Left ventricle myocardium superior (tissue), 1 donor: ENCODE results near the gene OR14K1. TPM values are rescaled to one million over a fixed set of nuclear protein-coding genes. Genes with fewer than 3 reads are reported as not detected.
"Not testable (repeated sequence)": the region's sequence is repeated elsewhere in the genome, so short reads cannot be mapped to it uniquely, and the experiment has no call there.

Experiments used
- ATAC-seq: fragments of 200-7000 bp; cut with Tn5 transposase; one replicate; pipeline ENCODE4 v1.9.1; 2020; ENCODE audit warnings: mild to moderate bottlenecking, moderate library complexity
- DNase-seq: peaks from one replicate; pipeline ENCODE4 v3.0.0-alpha.2; 2020
- intact Hi-C: fragments of 100-400 bp; cut with micrococcal nuclease; formaldehyde crosslinking; loops from one replicate; pipeline ENCODE4 v1.11.0; 2022
- long read RNA-seq: library from polyadenylated mRNA; unstranded; transcript quantifications from one replicate; pipeline ENCODE4 v2.0.0, GENCODE V29; 2021
- total RNA-seq: library from RNA; stranded (reverse); fragmentation: NEBNext Ultra II Directional; extraction: Animal tissue kit (Norgen Biotek cat#: 25700); gene quantifications from one replicate; pipeline ENCODE4 v1.2.1, GENCODE V29; 2021
- donor health status: DM: no; HTN: yes; CAD: no; lungs with severe emphysema.

OR14K1 gene
- total RNA-seq, result not detected
- long read RNA-seq, result 0 reads

- intact Hi-C loops, result no loop called here
- DNase-seq (no peak), ATAC-seq (no peak)
Observed at GRCh38 chr1:247738315-247738714, at the start of gene OR14K1. Gene OR14K1, plus strand, starts transcription at chr1:247738615. Its CDS starts 0 bp downstream, at chr1:247738615.

GRCh38 chr1:247701338-247701737 is 37.1 kb upstream of the OR14K1 start:
- intact Hi-C loops, result no loop called here
- no peak for ATAC-seq
- DNase-seq, result no peak

GRCh38 chr1:247710681-247711080 is 27.7 kb upstream of the OR14K1 start:
- intact Hi-C loops, DNase-seq, ATAC-seq: not testable (repeated sequence)

DNA sequence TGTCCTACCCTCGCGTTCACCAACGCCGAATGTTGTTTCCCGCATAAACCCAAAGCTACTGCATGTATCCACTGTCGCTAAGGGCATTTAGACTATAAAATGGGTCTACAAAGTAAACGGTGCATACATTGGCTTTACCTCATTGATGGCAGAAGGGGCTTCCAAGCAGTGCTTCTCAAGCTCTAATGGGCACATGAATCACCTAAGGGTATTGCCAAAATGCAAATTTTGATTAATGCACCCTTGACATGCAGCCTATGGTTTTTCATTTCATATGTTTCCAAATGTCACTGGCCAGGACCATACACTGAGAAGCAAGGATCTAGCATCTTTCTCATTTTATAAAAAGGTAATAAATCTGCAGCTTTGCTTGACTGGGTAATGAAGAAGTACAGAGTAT is 24.7 kb upstream of the OR14K1 start:
- no peak for ATAC-seq
- DNase-seq, result no peak
- intact Hi-C loops, result no loop called here

DNA sequence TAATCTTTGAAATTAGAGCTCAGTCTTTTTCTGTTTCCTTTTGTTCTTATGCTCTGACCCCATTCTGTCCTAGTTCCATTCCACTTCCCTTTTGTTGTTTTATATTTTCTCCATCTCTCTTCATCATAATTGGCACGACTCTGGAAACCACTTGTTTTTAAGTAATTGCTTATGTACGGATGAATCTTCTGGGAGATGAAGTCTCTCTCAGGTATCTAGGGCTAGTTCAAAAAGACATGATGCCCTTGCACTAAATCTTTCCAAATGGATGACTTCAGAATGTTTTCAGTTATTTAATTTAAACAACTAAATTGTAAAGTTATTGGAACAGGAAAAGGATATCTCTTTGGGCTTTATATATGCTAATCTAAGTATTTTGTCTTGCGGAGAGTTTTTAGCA is 21.9 kb upstream of the OR14K1 start, which contains the start of gene OR6F1:
Gene OR6F1, minus strand, starts transcription at position 101 of the 400 bp plus-strand sequence. CDS start 3,891 bp downstream, outside the sequence.
- ATAC-seq (no peak), DNase-seq (no peak)
- intact Hi-C loops, result no loop called here

DNA sequence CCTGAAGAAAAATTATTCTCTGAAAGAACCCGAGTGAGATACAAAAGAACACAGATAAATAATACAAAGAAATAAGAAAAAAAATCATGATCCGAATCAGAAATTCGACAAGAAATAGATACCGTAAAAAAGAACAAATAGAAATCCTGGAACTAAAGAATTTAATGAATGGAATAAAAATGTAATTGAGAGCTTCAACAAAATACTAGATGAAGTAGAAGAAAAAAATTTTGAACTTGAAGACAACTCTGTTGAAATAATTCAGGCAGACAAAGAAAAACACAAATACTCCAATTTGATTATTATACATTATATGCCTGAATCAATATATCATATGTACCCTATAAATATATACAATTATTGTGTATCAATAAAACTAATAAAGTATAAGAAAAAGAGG is 17.2 kb upstream of the OR14K1 start:
- DNase-seq, result no peak
- intact Hi-C loops, result no loop called here

DNA sequence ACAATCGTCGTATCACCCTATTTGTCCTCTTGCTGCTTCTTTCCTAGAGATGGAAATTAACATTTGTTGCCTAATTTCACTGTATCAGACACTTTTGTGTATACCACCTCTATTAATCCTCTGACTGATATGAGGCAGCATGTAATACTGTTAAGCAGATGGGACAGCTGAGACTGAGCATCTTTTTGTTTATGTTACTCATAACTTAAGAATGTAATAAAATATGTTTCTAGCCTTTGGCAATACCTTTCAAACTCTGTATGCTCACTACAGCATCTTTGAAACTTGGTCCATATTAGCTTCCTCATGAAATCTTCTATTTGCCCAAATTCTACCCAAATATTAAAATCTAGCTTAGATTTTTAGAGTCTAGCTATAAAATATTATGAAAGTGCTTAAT is 2.3 kb downstream of the OR14K1 start:
- ATAC-seq, result no peak
- intact Hi-C loops, result no loop called here
- no peak for DNase-seq

More for the DNA sequence above, 17.2 kb upstream of the OR14K1 start:
- no peak for ATAC-seq

- intact Hi-C loops, result no loop called here
- ATAC-seq (no peak), DNase-seq (no peak)
Observed at GRCh38 chr1:247741756-247742155, 3.3 kb downstream of the OR14K1 start.

- ATAC-seq, intact Hi-C loops, DNase-seq: not testable (repeated sequence)
Observed at GRCh38 chr1:247742215-247742760, 3.9 kb downstream of the OR14K1 start.

GRCh38 chr1:247746391-247746935 is 8.0 kb downstream of the OR14K1 start:
- ATAC-seq (no peak), DNase-seq (no peak)
- intact Hi-C loops, result no loop called here

- DNase-seq (no peak), ATAC-seq (no peak)
- intact Hi-C loops, result no loop called here
Observed at GRCh38 chr1:247747616-247748015, 9.2 kb downstream of the OR14K1 start.

- ATAC-seq, result no peak
- no peak for DNase-seq
- intact Hi-C loops, result no loop called here
Observed at GRCh38 chr1:247748041-247748440, 9.6 kb downstream of the OR14K1 start, which contains the start of gene OR14A2. Gene OR14A2, minus strand, starts transcription at chr1:247748141.

GRCh38 chr1:247749870-247750269 is 11.5 kb downstream of the OR14K1 start:
- DNase-seq (no peak), ATAC-seq (no peak)
- intact Hi-C loops, result no loop called here

DNA sequence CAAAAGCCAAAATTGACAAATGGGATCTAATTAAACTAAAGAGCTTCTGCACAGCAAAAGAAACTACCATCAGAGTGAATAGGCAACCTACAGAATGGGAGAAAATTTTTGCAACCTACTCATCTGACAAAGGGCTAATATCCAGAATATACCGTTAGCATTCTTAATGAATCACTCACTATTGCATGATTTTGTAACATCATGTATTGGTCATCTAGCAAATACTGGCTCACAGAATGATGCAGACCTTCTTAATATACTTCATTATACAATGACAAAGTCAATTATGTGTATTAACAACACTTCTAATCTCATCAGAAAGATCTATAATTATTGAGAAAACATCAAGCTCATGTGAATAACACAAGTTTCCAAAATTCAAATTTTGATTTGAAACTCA is 15.9 kb downstream of the OR14K1 start:
- intact Hi-C loops, ATAC-seq, DNase-seq: not testable (repeated sequence)

- DNase-seq (no peak), ATAC-seq (no peak)
- intact Hi-C loops, result no loop called here
Observed at GRCh38 chr1:247760456-247760855, 22.0 kb downstream of the OR14K1 start, which contains the start of gene OR1C1. Gene OR1C1, minus strand, starts transcription at chr1:247760556. Its CDS starts 2,150 bp downstream, at chr1:247758406.

- DNase-seq, result no peak
- no peak for ATAC-seq
- intact Hi-C loops, result no loop called here
Observed at GRCh38 chr1:247769603-247770002, 31.2 kb downstream of the OR14K1 start.

Other genes with a start within 250 kb of the OR14K1 start
- gene OR2C3, start 202.2 kb upstream of the OR14K1 start, total RNA-seq, result not detected
- gene GCSAML, start 189.5 kb upstream of the OR14K1 start, total RNA-seq, result not detected
- not detected for gene OR2G2, start 150.3 kb upstream of the OR14K1 start, total RNA-seq
- not detected for gene OR2G3, start 133.0 kb upstream of the OR14K1 start, total RNA-seq
- not detected for gene OR13G1, start 58.9 kb upstream of the OR14K1 start, total RNA-seq
- gene OR6F1, start 22.0 kb upstream of the OR14K1 start, total RNA-seq, result not detected
- gene OR14A2, start 9.5 kb downstream of the OR14K1 start, total RNA-seq, result not detected
- not detected for gene OR1C1, start 21.9 kb downstream of the OR14K1 start, total RNA-seq
- not detected for gene OR14A16, start 85.5 kb downstream of the OR14K1 start, total RNA-seq
- gene OR11L1, start 103.3 kb downstream of the OR14K1 start, total RNA-seq, result not detected
- 0.07 TPM for gene TRIM58, start 118.6 kb downstream of the OR14K1 start, total RNA-seq
- not detected for gene OR2W3, start 157.0 kb downstream of the OR14K1 start, total RNA-seq
- not detected for gene OR2T8, start 181.6 kb downstream of the OR14K1 start, total RNA-seq
- gene OR2AJ1, start 186.3 kb downstream of the OR14K1 start, total RNA-seq, result not detected
- not detected for gene OR2L8, start 210.2 kb downstream of the OR14K1 start, total RNA-seq
- gene OR2AK2, start 226.6 kb downstream of the OR14K1 start, total RNA-seq, result not detected